ENCODE measurements around the gene RCBTB2.

GRCh38 chr13:48568370-48569103 is 35.7 kb upstream of the RCBTB2 start:
- TF ChIP-seq CTCF (IDR thresholded peaks at IDR 0.05), result no peak
- TF ChIP-seq EZH2phosphoT487 (IDR thresholded peaks at IDR 0.05), result no peak

All from neural progenitor cell (in vitro differentiated cells).